Measurements from ENCODE around the gene PLSCR4. TPM values are rescaled to one million over a fixed set of nuclear protein-coding genes. Genes with fewer than 3 reads are reported as not detected.

Gene PLSCR4
- total and polyA plus RNA-seq, 12 donors: 17.2 to 155 (median 60.1) TPM

GRCh38 chr3:146142757-146143156, 108.1 kb downstream of the PLSCR4 start:
- Histone ChIP-seq H3K4me3 (no peak overlapping the region), H3K36me3 (replicated peaks in 1 of 2) (no peaks in the 10 kb centered on the region), H3K4me1 (replicated peaks in 1 of 2) (peaks cover 5 to 44% of the 10 kb centered on the region in 2 donors), H3K27ac (no peak overlapping the region), H3K9me3 (replicated peaks in 1 of 3) (peaks cover 0 to 6% (median 0%) of the 10 kb centered on the region in 3 donors), H3K27me3 (no peaks in the 10 kb centered on the region)
- intact Hi-C loops (cut with DNase I): no loop called here
- 40 to 51% (median 48%) methylated on average over 3 of the region's 3 CpGs for WGBS, 4 donors
- DNase-seq: peak in 2 of 7 donors; percentile 19 to 25
- no peak for TF ChIP-seq CTCF (IDR thresholded peaks at IDR 0.05)

Other genes with a start within 250 kb of the PLSCR4 start
- 10 to 100 TPM; 23.1 to 79.0 (median 45.8) TPM for gene PLOD2, start 89.9 kb downstream of the PLSCR4 start, total RNA-seq
- 10 to 100 TPM; 33.2 to 56.8 (median 33.6) TPM for gene PLOD2, start 89.9 kb downstream of the PLSCR4 start, polyA plus RNA-seq
- gene PLSCR2, start 218.5 kb upstream of the PLSCR4 start, total RNA-seq: under 1 TPM in 2 of 9 donors, not detected in 7; 0.11 to 0.41 TPM
- gene PLSCR2, start 218.5 kb upstream of the PLSCR4 start, polyA plus RNA-seq: not detected

Measured in adrenal gland (tissue), 12 donors.